ENCODE data around the gene KLHDC3.

Gene KLHDC3

GRCh38 chr6:43053545-43054205, 39.6 kb downstream of the KLHDC3 start, which contains the start of gene CUL7:
TSS of gene CUL7 (minus strand) at chr6:43053851. CDS start at chr6:43052788, 1,063 bp downstream.
- in situ Hi-C loops (cut with HindIII; ENCODE audit: low sequenced_read_pairs): no loop called here

GRCh38 chr6:43054206-43054943, 40.3 kb downstream of the KLHDC3 start:
- in situ Hi-C loops (cut with HindIII; ENCODE audit: low sequenced_read_pairs): no loop called here

DNA sequence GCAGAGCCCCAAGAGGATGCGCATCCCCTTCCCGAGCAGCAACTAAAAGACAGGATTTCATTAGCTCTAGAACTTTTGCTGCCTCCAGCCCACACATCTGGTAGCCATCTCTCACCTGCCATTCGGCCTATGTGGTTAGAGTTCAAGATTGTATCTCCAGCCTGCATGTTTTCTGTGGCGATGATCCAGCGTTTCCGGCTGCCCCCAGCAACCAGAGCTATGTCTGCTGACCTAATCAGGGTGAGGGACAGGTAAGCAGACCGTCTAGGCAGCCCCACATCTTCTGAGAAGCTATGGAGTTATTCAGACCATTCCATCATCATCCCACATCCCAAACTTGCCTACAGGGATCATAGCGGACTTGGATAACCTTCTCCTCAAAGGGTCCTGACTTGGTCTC, 41.9 kb downstream of the KLHDC3 start:
- in situ Hi-C loops (cut with HindIII; ENCODE audit: low sequenced_read_pairs): no loop called here

GRCh38 chr6:43058531-43058930, 44.5 kb downstream of the KLHDC3 start:
- in situ Hi-C loops (cut with HindIII; ENCODE audit: low sequenced_read_pairs): no loop called here

DNA sequence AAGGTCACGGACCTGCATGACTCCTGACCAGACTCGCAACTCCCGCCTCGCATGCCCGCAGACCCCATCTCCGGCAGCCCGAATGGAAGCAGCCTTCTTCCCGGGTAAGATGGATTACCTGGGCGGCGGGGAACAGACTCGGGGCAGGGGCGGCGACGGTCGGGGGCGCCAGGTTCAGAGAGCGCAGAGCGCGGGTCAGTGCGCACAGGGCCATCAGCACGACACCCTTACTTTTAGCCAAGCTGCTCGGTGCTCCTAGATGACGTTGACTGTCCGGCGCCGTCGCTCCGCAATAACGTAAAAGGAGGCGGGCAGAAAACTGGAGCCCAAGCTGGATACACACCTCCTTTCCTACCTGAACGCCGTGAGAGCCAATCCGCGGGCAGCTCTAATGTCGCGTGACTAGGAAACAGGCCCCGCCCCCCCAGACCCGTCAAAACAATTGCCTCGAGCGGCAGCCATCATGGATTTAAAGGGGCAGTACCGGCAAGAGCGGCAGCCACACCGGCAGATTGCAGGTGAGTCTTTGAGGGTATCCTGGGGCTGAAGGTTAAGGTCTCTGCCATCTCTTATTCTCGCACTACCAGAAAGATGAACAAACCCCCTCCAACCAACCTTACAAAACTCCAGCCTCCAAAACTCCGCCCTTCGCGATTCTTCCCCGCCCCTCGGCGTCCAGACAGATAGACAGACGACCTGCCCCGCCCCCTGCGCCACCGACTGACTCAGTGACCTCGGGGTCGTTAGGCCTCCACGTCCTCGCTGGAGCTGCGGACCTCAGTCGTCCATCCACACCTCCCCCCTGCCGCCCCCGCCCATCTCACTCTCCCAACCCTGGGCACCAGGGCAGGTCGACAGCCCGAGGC, 45.4 kb downstream of the KLHDC3 start, which contains the start of the genes KLC4 and MRPL2:
KLC4 (plus strand) TSS at position 464 of the 866 bp plus-strand sequence. CDS start 1,705 bp downstream, outside the sequence.
MRPL2 (minus strand) TSS at position 267 of the 866 bp plus-strand sequence; CDS start at position 214, 53 bp downstream.
- in situ Hi-C loops (cut with HindIII; ENCODE audit: low sequenced_read_pairs): no loop called here

DNA sequence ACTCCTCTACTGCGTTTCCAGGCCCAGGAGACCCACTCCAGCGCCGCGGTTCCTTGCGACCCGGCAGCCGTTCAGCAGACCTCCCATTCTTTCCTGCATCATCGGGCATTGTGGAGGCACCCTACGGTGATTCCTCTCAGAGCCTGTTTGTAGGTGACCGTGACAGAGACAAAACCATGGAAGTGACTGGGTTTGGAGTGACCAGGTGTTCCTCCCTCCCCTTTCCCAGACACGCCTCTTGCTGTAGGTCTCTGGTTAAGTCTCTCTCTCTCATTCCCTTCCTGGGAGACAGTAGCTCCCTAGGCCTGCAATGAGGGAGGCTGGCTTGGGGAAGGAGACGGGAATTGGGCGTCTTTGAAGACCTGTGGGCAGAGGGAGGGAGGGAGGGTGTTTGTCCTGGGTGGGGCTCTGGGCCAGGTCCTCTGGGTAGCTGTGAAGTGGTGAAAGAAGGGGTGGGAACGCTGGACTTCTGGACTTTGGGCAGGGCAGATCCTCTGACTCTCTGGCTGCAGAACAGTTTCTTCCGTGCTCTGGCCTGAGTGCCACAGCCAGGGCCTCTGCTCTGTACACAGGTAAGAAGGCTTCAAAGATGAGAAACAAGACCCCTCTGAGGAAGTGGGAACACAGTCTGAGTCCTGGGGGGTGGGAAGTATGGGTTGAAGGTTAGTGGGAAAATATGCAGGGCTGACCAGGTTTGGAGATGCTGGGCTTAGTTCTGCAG, 46.1 kb downstream of the KLHDC3 start:
- in situ Hi-C loops (cut with HindIII; ENCODE audit: low sequenced_read_pairs): no loop called here

- in situ Hi-C loops (cut with HindIII; ENCODE audit: low sequenced_read_pairs): no loop called here
These were observed 46.9 kb downstream of the KLHDC3 start for GRCh38 chr6:43060755-43061633.

- in situ Hi-C loops (cut with HindIII; ENCODE audit: low sequenced_read_pairs): no loop called here
These were observed 47.8 kb downstream of the KLHDC3 start for GRCh38 chr6:43061861-43062260.

- in situ Hi-C loops (cut with HindIII; ENCODE audit: low sequenced_read_pairs): no loop called here
These were observed 48.8 kb downstream of the KLHDC3 start for GRCh38 chr6:43062818-43063217.

- in situ Hi-C loops (cut with HindIII; ENCODE audit: low sequenced_read_pairs): no loop called here
These were observed 56.1 kb downstream of the KLHDC3 start for GRCh38 chr6:43070028-43070632.

All from DLD1 (cell line).